Liver (tissue), 10 donors: Measurements from ENCODE around the gene AFTPH. TPM values are rescaled to one million over a fixed set of nuclear protein-coding genes. Genes with fewer than 3 reads are reported as not detected.
A peak's percentile ranks its signal among the peaks of the same experiment; 100 is the strongest.

Source experiments
- DNase-seq: peaks from one replicate; pipeline ENCODE4 v3.0.0-alpha.2; 2017; ENCODE audit warnings: low spot score
- H3K27ac ChIP-seq, 2 donors: one replicate each; pipeline ENCODE4 v1.7.0; 2013; ENCODE audit warnings: inconsistent platforms in 2 of 2, low read length in 2 of 2, control low read depth in 1 of 2, low read depth in 1 of 2, mild to moderate bottlenecking in 1 of 2
- H3K27me3 ChIP-seq, 4 donors: one replicate each; pipeline versions ENCODE4 v1.6.1 to v1.7.0; 2013; ENCODE audit warnings: low read length in 3 of 4, inconsistent platforms in 1 of 4, mild to moderate bottlenecking in 1 of 4, moderate library complexity in 1 of 4; ENCODE audit not compliant: control insufficient read depth in 4 of 4, insufficient read depth in 4 of 4
- H3K36me3 ChIP-seq, 4 donors: one replicate each; pipeline versions ENCODE4 v1.6.1 to v1.7.0; 2013; ENCODE audit warnings: low read length in 3 of 4, mild to moderate bottlenecking in 3 of 4, low read depth in 1 of 4, moderate library complexity in 1 of 4; ENCODE audit not compliant: control insufficient read depth in 4 of 4, insufficient read depth in 3 of 4
- H3K4me1 ChIP-seq, 4 donors: one replicate each; pipeline versions ENCODE4 v1.6.1 to v1.7.0; 2013; ENCODE audit warnings: low read length in 3 of 4, mild to moderate bottlenecking in 3 of 4, moderate library complexity in 1 of 4; ENCODE audit not compliant: control insufficient read depth in 4 of 4, insufficient read depth in 4 of 4
- H3K4me3 ChIP-seq, 3 donors: one replicate each; pipeline versions ENCODE4 v1.6.1 to v1.7.0; 2013; ENCODE audit warnings: low read length in 3 of 3, control low read depth in 1 of 3, low read depth in 1 of 3, mild to moderate bottlenecking in 1 of 3
- H3K9ac ChIP-seq, 2 donors: one replicate each; pipeline ENCODE4 v1.7.0; 2013; ENCODE audit warnings: low read length in 2 of 2, mild to moderate bottlenecking in 2 of 2, moderate library complexity in 2 of 2, control low read depth in 1 of 2, low read depth in 1 of 2
- H3K9me3 ChIP-seq, 4 donors: one replicate each; pipeline versions ENCODE4 v1.6.1 to v1.7.0; 2013; ENCODE audit warnings: low read length in 3 of 4; ENCODE audit not compliant: control insufficient read depth in 4 of 4
- JUND ChIP-seq, 2 donors: IDR thresholded peaks; 2 replicates each; pipeline ENCODE4 v1.6.1; 2016; ENCODE audit warnings: antibody characterized with exemption in 2 of 2
- MAX ChIP-seq: IDR thresholded peaks from 2 replicates; pipeline ENCODE4 v1.6.1; 2016; ENCODE audit warnings: antibody characterized with exemption
- TAF1 ChIP-seq: conservative IDR thresholded peaks from 2 replicates; pipeline ENCODE4 v1.6.1; 2016; ENCODE audit warnings: antibody characterized with exemption, mild to moderate bottlenecking
- YY1 ChIP-seq: IDR thresholded peaks from 2 replicates; pipeline ENCODE4 v1.6.1; 2016; ENCODE audit warnings: antibody characterized with exemption, mild to moderate bottlenecking
- WGBS: extraction: QIAGEN DNeasy Blood & Tissue Kit; methylation state at CpG from one replicate; pipeline ENCODE4 v1.1.7; 2013; 5-methylcytosine and 5-hydroxymethylcytosine counted together
- polyA plus RNA-seq, 2 donors: library from polyadenylated mRNA; stranded (reverse) in 1 of 2; unstranded in 1 of 2; fragments of 200-250 nt in 1 of 2; fragments of >200 nt in 1 of 2; fragmentation: Nextera tagmentation in 1 of 2; extraction: Ambion mirVana in 1 of 2; gene quantifications; one replicate each; pipeline versions ENCODE4 v1.2.1 to v1.2.3, GENCODE V29; 2013 to 2015
- small RNA-seq: library from RNA; depleted of rRNA; stranded (forward); fragments of <200 nt; gene quantifications from one replicate; pipeline ENCODE3, GENCODE V24; 2014
- total RNA-seq, 2 donors: library from RNA; depleted of rRNA; stranded (reverse); fragments of >200 nt; gene quantifications; one replicate each; pipeline ENCODE4 v1.2.3, GENCODE V29; 2014
- TF ChIP-seq, protein P1 (sequence below): IDR thresholded peaks from 2 replicates; pipeline ENCODE4 v1.6.1; 2016; ENCODE audit warnings: antibody characterized with exemption, mild to moderate bottlenecking
- donor health status: healthy.
- donor health status: healthy.
- donor health status: healthy.
- donor health status: healthy.
- donor health status: healthy.

The AFTPH gene
- total and polyA plus RNA-seq, 4 donors, result 10.5 to 27.9 (median 20.6) TPM

DNA sequence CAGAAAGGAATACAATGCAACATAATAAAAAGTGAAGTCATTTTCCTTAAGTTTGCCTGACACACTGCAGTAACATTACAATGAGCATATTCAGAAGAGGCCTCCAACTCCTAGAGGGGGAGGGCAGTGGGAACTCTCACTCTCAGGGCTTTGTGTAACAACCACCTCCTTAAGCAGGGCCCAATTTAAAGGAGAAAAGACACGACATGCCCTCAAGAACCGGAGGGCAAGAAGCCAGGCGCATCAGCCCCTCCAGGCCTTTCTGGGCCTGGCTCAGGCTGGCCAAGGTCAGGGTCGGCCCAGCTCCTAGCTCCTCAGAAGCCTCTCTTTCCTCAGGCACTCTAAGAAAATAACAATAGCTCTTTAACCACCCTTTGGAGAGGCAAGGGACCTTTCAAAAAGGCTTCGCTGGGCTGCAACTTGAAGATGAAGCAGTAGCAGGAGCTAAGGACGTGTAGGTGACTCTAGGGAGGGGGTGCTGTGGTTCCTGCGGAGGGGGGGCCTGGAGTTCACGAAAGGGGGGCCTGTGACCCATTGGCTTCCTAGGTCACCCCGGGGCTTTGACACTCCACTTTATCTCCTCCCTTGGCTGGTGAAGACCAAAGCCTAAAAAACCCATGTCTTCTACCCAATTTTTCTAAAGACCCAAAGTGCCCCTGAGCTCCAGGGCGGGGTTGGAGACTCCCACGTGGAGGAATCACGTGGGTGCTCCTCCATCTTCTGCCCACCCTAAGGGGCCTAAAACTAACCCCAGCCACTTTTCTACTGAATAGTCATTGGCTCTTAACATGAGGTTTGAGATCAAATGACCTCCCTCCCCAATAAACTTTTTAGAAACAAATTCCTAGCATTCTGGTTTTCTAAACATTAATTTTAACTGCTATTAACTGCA is 116.3 kb downstream of the AFTPH start:
- Histone ChIP-seq H3K4me1 (peaks cover 7 to 52% (median 36%) of the 10 kb centered on the region in 4 donors), H3K27ac (peak overlapping the region in 1 of 2 donors; percentile 1), H3K9ac (no peak overlapping the region), H3K9me3 (no peaks in the 10 kb centered on the region), H3K27me3 (no peaks in the 10 kb centered on the region), H3K36me3 (peaks cover 3 to 7% (median 6%) of the 10 kb centered on the region in 4 donors), H3K4me3 (no peak overlapping the region)
- TF ChIP-seq MAX (no peak), YY1 (no peak), TAF1 (no peak)
- no peak for DNase-seq
- WGBS, result 81% methylated on average over 12 of the region's 12 CpGs

GRCh38 chr2:64641599-64641998 is 117.5 kb downstream of the AFTPH start:
- no peaks in the 10 kb centered on the region for H3K9me3 ChIP-seq
- H3K9ac ChIP-seq, result no peak overlapping the region
- H3K4me1 ChIP-seq, result peaks cover 7 to 63% (median 40%) of the 10 kb centered on the region in 4 donors
- no peak for TF ChIP-seq JUND (IDR thresholded peaks at IDR 0.05)
- TF ChIP-seq, protein P1, sequence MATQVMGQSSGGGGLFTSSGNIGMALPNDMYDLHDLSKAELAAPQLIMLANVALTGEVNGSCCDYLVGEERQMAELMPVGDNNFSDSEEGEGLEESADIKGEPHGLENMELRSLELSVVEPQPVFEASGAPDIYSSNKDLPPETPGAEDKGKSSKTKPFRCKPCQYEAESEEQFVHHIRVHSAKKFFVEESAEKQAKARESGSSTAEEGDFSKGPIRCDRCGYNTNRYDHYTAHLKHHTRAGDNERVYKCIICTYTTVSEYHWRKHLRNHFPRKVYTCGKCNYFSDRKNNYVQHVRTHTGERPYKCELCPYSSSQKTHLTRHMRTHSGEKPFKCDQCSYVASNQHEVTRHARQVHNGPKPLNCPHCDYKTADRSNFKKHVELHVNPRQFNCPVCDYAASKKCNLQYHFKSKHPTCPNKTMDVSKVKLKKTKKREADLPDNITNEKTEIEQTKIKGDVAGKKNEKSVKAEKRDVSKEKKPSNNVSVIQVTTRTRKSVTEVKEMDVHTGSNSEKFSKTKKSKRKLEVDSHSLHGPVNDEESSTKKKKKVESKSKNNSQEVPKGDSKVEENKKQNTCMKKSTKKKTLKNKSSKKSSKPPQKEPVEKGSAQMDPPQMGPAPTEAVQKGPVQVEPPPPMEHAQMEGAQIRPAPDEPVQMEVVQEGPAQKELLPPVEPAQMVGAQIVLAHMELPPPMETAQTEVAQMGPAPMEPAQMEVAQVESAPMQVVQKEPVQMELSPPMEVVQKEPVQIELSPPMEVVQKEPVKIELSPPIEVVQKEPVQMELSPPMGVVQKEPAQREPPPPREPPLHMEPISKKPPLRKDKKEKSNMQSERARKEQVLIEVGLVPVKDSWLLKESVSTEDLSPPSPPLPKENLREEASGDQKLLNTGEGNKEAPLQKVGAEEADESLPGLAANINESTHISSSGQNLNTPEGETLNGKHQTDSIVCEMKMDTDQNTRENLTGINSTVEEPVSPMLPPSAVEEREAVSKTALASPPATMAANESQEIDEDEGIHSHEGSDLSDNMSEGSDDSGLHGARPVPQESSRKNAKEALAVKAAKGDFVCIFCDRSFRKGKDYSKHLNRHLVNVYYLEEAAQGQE, result no peak
- no peak for DNase-seq
- WGBS, result 83% methylated on average over 10 of the region's 10 CpGs
- H3K4me3 ChIP-seq, result no peak overlapping the region
- H3K27ac ChIP-seq, result no peak overlapping the region
- H3K27me3 ChIP-seq, result no peaks in the 10 kb centered on the region
- no peaks in the 10 kb centered on the region for H3K36me3 ChIP-seq

Small RNAs within 50 kb of the gene (small RNA-seq; reads per million reads assigned to genes)
- gene RNU6-100P, result not detected

Other genes starting within 250 kb of the AFTPH start
- gene LGALSL, start 70.2 kb upstream of the AFTPH start, total RNA-seq, result 1 to 10 TPM; 4.4 to 8.7 TPM
- 1 to 10 TPM; 2.4 to 3.2 TPM for gene LGALSL, start 70.2 kb upstream of the AFTPH start, polyA plus RNA-seq
- 10 to 100 TPM in 1 of 2 donors, 1 to 10 TPM in 1; 5.8 to 13.3 TPM for gene SERTAD2, start 129.6 kb downstream of the AFTPH start, total RNA-seq
- 1 to 10 TPM; 5.1 to 7.1 TPM for gene SERTAD2, start 129.6 kb downstream of the AFTPH start, polyA plus RNA-seq